Stimulated activated CD8-positive, alpha-beta memory T cell treated with anti-CD3 and anti-CD28 coated beads, Interleukin-7, amount 100 ng/mL, for 4 hours (primary cell): ENCODE data around the gene FAM98C.

Source experiments
- DNase-seq, 2 donors: peaks; one replicate each; pipeline ENCODE4 v3.0.0-alpha.2; 2020; ENCODE audit warnings: low read depth in 2 of 2

FAM98C gene

DNA sequence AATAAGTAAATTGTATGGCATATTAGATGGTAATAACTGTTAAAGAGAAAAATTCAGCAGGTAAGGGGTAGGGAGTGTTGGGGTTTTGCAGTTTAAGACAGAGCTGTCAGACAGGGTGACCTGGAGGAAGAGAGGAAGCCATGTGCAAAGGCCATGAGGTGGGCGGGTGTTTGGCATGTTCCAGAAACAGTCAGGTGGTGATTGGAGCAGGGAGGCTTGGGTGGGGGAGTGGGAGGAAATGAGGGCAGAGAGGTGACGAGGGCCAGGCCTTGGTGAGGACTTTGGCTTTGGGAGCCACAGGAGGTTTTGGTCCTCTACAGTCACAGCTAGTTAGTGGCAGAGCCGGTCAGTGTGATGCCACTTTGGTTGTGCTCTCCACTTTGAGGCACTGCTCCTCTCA, 50.7 kb downstream of the FAM98C start:
- DNase-seq: no peak

DNA sequence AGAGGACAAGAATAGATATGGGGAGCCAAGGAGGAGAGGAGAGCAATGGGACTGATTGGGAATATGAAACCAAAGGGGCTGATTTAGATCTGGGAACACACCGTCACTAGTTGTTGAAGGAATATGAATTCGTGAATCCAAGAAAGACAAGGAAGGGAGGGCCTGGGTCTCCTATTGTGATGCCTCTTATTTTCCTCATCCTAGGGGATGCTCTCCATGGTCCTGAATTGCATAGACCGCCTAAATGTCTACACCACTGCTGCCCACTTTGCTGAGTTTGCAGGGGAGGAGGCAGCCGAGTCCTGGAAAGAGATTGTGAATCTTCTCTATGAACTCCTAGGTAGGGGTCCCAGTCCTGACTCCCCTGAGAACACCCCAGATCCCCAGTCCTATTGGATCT, 52.1 kb downstream of the FAM98C start:
- DNase-seq: no peak

DNA sequence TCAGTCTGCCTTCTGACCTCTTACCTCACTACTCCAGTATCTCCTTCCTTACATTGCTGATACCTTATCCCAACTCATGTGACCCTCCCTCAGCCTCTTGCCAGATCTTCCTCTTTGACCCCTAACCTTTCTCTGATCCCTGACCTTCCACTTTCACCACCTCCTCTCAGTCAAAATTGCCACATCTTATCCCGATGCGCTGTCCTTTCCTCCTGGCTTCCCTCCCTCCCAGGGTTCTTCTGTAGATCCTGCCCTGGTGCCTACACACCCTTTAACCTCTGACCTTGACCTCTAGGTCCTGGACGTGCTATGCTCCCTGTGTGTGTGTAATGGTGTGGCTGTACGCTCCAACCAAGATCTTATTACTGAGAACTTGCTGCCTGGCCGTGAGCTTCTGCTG, 54.3 kb downstream of the FAM98C start:
- DNase-seq: no peak

DNA sequence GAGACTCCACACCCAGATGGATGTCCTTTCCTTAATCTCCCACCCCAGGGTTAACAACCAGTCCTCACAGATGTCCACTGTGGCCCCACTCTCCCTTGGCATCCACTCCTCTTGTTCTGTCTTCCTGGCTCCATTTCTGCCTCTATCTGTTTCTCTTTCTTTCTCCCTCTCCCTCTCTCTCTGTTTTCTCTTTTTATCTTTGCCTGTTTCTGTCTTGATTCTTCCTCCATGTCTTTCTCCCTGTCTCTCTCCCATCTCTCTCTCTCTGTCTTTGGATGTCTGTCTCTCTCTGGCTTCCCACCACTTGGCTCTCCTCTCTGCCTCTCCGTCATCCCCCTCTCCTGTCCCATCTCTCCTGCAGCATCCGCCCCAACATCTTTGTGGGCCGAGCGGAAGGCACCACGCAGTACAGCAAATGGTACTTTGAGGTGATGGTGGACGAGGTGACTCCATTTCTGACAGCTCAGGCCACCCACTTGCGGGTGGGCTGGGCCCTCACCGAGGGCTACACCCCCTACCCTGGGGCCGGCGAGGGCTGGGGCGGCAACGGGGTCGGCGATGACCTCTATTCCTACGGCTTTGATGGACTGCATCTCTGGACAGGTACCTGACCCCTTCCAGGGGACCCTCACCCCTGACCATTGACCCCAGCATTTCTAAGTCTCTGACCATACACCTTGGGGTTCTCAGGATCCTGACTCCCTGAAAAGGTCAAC, 55.0 kb downstream of the FAM98C start:
- DNase-seq: no peak
